ENCODE results near the gene ZNF281. TPM values are rescaled to one million over a fixed set of nuclear protein-coding genes. Genes with fewer than 3 reads are reported as not detected.
A peak's percentile ranks its signal among the peaks of the same experiment; 100 is the strongest.

The ZNF281 gene
- total RNA-seq, 1 experiment from 2014 or later = 18.8 TPM

DNA sequence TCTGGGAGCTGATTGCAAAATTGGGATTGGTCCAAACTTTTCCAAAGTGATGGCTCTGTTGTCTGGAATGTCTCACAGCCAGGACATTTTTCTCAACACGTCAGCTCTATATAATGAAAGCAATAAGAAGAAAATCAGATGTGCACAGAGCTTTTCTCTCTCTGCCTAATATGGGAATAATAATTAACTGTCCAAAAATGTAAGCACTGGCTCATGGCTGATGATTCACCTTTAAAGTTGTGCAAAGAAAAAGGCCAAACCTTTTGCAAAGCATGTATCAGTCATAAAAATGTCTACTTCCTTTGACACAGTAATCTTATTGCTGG, 30.4 kb downstream of the ZNF281 start:
- TF ChIP-seq, protein P1, sequence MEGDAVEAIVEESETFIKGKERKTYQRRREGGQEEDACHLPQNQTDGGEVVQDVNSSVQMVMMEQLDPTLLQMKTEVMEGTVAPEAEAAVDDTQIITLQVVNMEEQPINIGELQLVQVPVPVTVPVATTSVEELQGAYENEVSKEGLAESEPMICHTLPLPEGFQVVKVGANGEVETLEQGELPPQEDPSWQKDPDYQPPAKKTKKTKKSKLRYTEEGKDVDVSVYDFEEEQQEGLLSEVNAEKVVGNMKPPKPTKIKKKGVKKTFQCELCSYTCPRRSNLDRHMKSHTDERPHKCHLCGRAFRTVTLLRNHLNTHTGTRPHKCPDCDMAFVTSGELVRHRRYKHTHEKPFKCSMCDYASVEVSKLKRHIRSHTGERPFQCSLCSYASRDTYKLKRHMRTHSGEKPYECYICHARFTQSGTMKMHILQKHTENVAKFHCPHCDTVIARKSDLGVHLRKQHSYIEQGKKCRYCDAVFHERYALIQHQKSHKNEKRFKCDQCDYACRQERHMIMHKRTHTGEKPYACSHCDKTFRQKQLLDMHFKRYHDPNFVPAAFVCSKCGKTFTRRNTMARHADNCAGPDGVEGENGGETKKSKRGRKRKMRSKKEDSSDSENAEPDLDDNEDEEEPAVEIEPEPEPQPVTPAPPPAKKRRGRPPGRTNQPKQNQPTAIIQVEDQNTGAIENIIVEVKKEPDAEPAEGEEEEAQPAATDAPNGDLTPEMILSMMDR (conservative IDR thresholded peaks at IDR 0.05) = no peak
- no peak for TF ChIP-seq EZH2 (IDR thresholded peaks at IDR 0.05; ENCODE audit: low read depth)
- Histone ChIP-seq H2AFZ (no peak overlapping the region), H3K36me3 (ENCODE audit: low read depth) (no peaks in the 10 kb centered on the region), H3K4me1 (replicated peaks; ENCODE audit: insufficient read depth) (peaks cover 22% of the 10 kb centered on the region), H3K4me3 (no peak overlapping the region), H3F3A (ENCODE audit: insufficient read depth, low read depth) (peaks cover 23% of the 10 kb centered on the region), H3K27me3 (ENCODE audit: insufficient read depth, low read depth) (no peaks in the 10 kb centered on the region), H3K9me3 (ENCODE audit: insufficient read depth, low read depth) (no peaks in the 10 kb centered on the region), H3K27ac (peak overlapping the region; percentile 30), H3K79me2 (ENCODE audit: low read depth) (no peaks in the 10 kb centered on the region), H4K20me1 (ENCODE audit: insufficient read depth) (no peaks in the 10 kb centered on the region), H3K4me2 (peak overlapping the region; percentile 39), H3K9me2 (ENCODE audit: insufficient read depth) (no peaks in the 10 kb centered on the region)
- no TSS peak for BruUV-seq (replicated peaks)
- DNase-seq = peak in 1 of 2 experiments; percentile 77
- intact Hi-C loops (cut with micrococcal nuclease; ENCODE audit: unreplicated experiment) = no loop called here
- ChIA-PET CTCF (no interaction called here), POLR2A (ENCODE audit: unreplicated experiment) (interaction anchor here (0.6 kb wide), 1 partner anchor 1474 kb away, joined by 4 read pairs; no protein-coding TSS in a partner anchor)

DNA sequence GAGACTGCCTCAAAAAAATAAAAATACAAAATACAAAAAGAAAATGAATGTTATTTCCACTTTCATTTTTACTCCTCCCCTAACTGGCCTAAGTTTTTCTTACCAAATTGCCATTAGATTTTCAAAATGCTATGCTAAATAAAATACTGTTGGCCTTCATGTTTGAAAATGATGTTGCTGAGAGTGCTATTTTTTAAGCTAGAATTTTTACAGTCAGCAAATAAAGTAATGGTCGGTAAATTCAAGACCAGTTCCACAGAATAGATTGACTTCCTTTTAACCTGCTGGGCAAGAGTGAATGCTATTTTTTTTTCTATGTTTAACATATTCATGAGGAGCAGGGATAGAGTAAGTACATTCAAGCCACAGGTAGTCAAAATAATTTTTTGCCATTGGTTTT, 31.7 kb downstream of the ZNF281 start:
- DNase-seq = no peak
- no peaks in the 10 kb centered on the region for H3K9me3 ChIP-seq (ENCODE audit: insufficient read depth, low read depth)
- CTCF ChIA-PET = no interaction called here
- H3K9me2 ChIP-seq (ENCODE audit: insufficient read depth) = no peaks in the 10 kb centered on the region
- no peak overlapping the region for H3K4me2 ChIP-seq
- intact Hi-C loops (cut with micrococcal nuclease; ENCODE audit: unreplicated experiment) = no loop called here
- no peaks in the 10 kb centered on the region for H3K27me3 ChIP-seq (ENCODE audit: insufficient read depth, low read depth)
- no peak overlapping the region for H2AFZ ChIP-seq
- no TSS peak for BruUV-seq (replicated peaks)
- H3K27ac ChIP-seq = peak overlapping the region; percentile 20; the same call in 1 of the 2 replicates
- H3K79me2 ChIP-seq (ENCODE audit: low read depth) = no peaks in the 10 kb centered on the region
- peaks cover 35% of the 10 kb centered on the region for H3K4me1 ChIP-seq (replicated peaks; ENCODE audit: insufficient read depth)
- no peak for TF ChIP-seq EZH2 (IDR thresholded peaks at IDR 0.05; ENCODE audit: low read depth)
- TF ChIP-seq, protein P1 (conservative IDR thresholded peaks at IDR 0.05) = no peak
- H3K36me3 ChIP-seq (ENCODE audit: low read depth) = no peaks in the 10 kb centered on the region
- peaks cover 34% of the 10 kb centered on the region for H3F3A ChIP-seq (ENCODE audit: insufficient read depth, low read depth)
- H4K20me1 ChIP-seq (ENCODE audit: insufficient read depth) = no peaks in the 10 kb centered on the region
- POLR2A ChIA-PET (ENCODE audit: unreplicated experiment) = no interaction called here
- H3K4me3 ChIP-seq = no peak overlapping the region

DNA sequence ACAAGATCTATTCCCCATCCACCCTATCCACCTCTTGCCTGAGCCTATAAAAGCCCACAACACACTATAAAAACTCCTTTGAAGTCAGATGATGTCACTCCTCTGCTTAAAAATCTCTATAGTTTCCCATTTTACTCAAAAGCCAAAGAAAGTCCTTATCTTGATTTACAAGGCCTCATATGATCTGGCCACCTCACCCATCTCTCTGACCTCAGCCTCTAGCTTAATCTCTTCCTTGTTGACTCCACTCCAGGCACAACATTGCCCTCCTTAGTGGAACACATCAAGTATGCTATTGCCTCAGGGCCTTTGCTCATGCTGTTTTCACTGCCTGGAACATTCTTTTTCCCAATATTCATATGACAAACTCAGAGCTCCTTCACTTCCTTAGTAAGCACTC, 33.3 kb downstream of the ZNF281 start:
- no peaks in the 10 kb centered on the region for H3K9me3 ChIP-seq (ENCODE audit: insufficient read depth, low read depth)
- no peaks in the 10 kb centered on the region for H3K36me3 ChIP-seq (ENCODE audit: low read depth)
- H3K4me3 ChIP-seq = no peak overlapping the region
- ChIA-PET CTCF (interaction anchor here (0.6 kb wide), 1 partner anchor 26 kb away, joined by 5 read pairs; no protein-coding TSS in a partner anchor), POLR2A (ENCODE audit: unreplicated experiment) (no interaction called here)
- H3K4me2 ChIP-seq = no peak overlapping the region
- peaks cover 50% of the 10 kb centered on the region for H3K4me1 ChIP-seq (replicated peaks; ENCODE audit: insufficient read depth)
- H3K27ac ChIP-seq = no peak overlapping the region
- TF ChIP-seq EZH2 (IDR thresholded peaks at IDR 0.05; ENCODE audit: low read depth) = no peak
- TF ChIP-seq, protein P1 (conservative IDR thresholded peaks at IDR 0.05) = no peak
- BruUV-seq (replicated peaks) = no TSS peak
- H3F3A ChIP-seq (ENCODE audit: insufficient read depth, low read depth) = peaks cover 49% of the 10 kb centered on the region
- no peaks in the 10 kb centered on the region for H3K27me3 ChIP-seq (ENCODE audit: insufficient read depth, low read depth)
- no peaks in the 10 kb centered on the region for H3K9me2 ChIP-seq (ENCODE audit: insufficient read depth)
- intact Hi-C loops (cut with micrococcal nuclease; ENCODE audit: unreplicated experiment) = no loop called here
- H3K79me2 ChIP-seq (ENCODE audit: low read depth) = no peaks in the 10 kb centered on the region
- H4K20me1 ChIP-seq (ENCODE audit: insufficient read depth) = no peaks in the 10 kb centered on the region
- peak in 1 of 2 experiments; percentile 57 for DNase-seq
- no peak overlapping the region for H2AFZ ChIP-seq

Data from PC-9 (cell line).